ENCODE measurements around the gene IGF1R. TPM values are rescaled to one million over a fixed set of nuclear protein-coding genes. Genes with fewer than 3 reads are reported as not detected.

The IGF1R gene
- total RNA-seq, 1 experiment from 2014 or later = 125 TPM

- H3K27me3 Mint-ChIP-seq (ENCODE audit: low read depth) = no peaks in the 10 kb centered on the region
- H3K27ac Mint-ChIP-seq = peak overlapping the region; percentile 66; the same call in 1 of the 2 replicates
- ATAC-seq = no peak
- no peak overlapping the region for H3K4me3 Mint-ChIP-seq
- TF ChIP-seq OVOL2 (CRISPR knock-in tag; IDR thresholded peaks at IDR 0.05; ENCODE audit: borderline replicate concordance) (no peak), FOXJ3 (CRISPR knock-in tag; IDR thresholded peaks at IDR 0.05; ENCODE audit: borderline replicate concordance) (no peak), ZNF263 (CRISPR knock-in tag; IDR thresholded peaks at IDR 0.05; ENCODE audit: low read depth) (no peak), STAT6 (CRISPR knock-in tag; conservative IDR thresholded peaks at IDR 0.05; ENCODE audit: low read depth) (no peak), RELA (CRISPR knock-in tag; IDR thresholded peaks at IDR 0.05; ENCODE audit: borderline replicate concordance) (no peak), CBFB (CRISPR knock-in tag; IDR thresholded peaks at IDR 0.05; ENCODE audit: low read depth) (no peak), NR2C2 (CRISPR knock-in tag; IDR thresholded peaks at IDR 0.05) (no peak)
- TF ChIP-seq, protein P1, sequence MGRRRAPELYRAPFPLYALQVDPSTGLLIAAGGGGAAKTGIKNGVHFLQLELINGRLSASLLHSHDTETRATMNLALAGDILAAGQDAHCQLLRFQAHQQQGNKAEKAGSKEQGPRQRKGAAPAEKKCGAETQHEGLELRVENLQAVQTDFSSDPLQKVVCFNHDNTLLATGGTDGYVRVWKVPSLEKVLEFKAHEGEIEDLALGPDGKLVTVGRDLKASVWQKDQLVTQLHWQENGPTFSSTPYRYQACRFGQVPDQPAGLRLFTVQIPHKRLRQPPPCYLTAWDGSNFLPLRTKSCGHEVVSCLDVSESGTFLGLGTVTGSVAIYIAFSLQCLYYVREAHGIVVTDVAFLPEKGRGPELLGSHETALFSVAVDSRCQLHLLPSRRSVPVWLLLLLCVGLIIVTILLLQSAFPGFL (CRISPR knock-in tag; IDR thresholded peaks at IDR 0.05; ENCODE audit: borderline replicate concordance) = no peak
- TF ChIP-seq, protein P2, sequence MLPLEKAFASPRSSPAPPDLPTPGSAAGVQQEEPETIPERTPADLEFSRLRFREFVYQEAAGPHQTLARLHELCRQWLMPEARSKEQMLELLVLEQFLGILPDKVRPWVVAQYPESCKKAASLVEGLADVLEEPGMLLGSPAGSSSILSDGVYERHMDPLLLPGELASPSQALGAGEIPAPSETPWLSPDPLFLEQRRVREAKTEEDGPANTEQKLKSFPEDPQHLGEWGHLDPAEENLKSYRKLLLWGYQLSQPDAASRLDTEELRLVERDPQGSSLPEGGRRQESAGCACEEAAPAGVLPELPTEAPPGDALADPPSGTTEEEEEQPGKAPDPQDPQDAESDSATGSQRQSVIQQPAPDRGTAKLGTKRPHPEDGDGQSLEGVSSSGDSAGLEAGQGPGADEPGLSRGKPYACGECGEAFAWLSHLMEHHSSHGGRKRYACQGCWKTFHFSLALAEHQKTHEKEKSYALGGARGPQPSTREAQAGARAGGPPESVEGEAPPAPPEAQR (CRISPR knock-in tag; IDR thresholded peaks at IDR 0.05) = no peak
- TF ChIP-seq, protein P3, sequence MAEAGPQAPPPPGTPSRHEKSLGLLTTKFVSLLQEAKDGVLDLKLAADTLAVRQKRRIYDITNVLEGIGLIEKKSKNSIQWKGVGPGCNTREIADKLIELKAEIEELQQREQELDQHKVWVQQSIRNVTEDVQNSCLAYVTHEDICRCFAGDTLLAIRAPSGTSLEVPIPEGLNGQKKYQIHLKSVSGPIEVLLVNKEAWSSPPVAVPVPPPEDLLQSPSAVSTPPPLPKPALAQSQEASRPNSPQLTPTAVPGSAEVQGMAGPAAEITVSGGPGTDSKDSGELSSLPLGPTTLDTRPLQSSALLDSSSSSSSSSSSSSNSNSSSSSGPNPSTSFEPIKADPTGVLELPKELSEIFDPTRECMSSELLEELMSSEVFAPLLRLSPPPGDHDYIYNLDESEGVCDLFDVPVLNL (CRISPR knock-in tag; IDR thresholded peaks at IDR 0.05; ENCODE audit: borderline replicate concordance, low read depth) = no peak
- ChIA-PET CTCF (interaction anchor here (1.4 kb wide), 1 partner anchor 118 kb away, joined by 3 read pairs; no protein-coding TSS in a partner anchor), POLR2A (no interaction called here)
- DNase-seq (ENCODE audit: low spot score) = no peak
- H3K36me3 Mint-ChIP-seq = no peaks in the 10 kb centered on the region
- peaks cover 88% of the 10 kb centered on the region for H3K4me1 Mint-ChIP-seq
- H3K9me3 Mint-ChIP-seq = no peaks in the 10 kb centered on the region
These were observed 122.6 kb downstream of the IGF1R start for GRCh38 chr15:98770984-98771383.

GRCh38 chr15:98771541-98771940, 123.2 kb downstream of the IGF1R start:
- Mint-ChIP-seq H3K27ac (peak overlapping the region; percentile 66; the same call in 1 of the 2 replicates), H3K4me3 (no peak overlapping the region), H3K9me3 (no peaks in the 10 kb centered on the region), H3K4me1 (peaks cover 87% of the 10 kb centered on the region), H3K27me3 (ENCODE audit: low read depth) (no peaks in the 10 kb centered on the region), H3K36me3 (no peaks in the 10 kb centered on the region)
- POLR2A ChIA-PET = no interaction called here
- ATAC-seq (no peak), DNase-seq (ENCODE audit: low spot score) (no peak)
- no peak for TF ChIP-seq ZNF423 (CRISPR knock-in tag; IDR thresholded peaks at IDR 0.05)
- TF ChIP-seq, protein P4, sequence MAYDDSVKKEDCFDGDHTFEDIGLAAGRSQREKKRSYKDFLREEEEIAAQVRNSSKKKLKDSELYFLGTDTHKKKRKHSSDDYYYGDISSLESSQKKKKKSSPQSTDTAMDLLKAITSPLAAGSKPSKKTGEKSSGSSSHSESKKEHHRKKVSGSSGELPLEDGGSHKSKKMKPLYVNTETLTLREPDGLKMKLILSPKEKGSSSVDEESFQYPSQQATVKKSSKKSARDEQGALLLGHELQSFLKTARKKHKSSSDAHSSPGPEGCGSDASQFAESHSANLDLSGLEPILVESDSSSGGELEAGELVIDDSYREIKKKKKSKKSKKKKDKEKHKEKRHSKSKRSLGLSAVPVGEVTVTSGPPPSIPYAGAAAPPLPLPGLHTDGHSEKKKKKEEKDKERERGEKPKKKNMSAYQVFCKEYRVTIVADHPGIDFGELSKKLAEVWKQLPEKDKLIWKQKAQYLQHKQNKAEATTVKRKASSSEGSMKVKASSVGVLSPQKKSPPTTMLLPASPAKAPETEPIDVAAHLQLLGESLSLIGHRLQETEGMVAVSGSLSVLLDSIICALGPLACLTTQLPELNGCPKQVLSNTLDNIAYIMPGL (CRISPR knock-in tag; IDR thresholded peaks at IDR 0.05) = no peak
- TF ChIP-seq IRF2 (CRISPR knock-in tag; IDR thresholded peaks at IDR 0.05; ENCODE audit: borderline replicate concordance, low read depth) = no peak
- TF ChIP-seq HMGA2 (CRISPR knock-in tag; IDR thresholded peaks at IDR 0.05) = no peak
- no peak for TF ChIP-seq RORB (CRISPR knock-in tag; IDR thresholded peaks at IDR 0.05)
- TF ChIP-seq, protein P3 (CRISPR knock-in tag; IDR thresholded peaks at IDR 0.05; ENCODE audit: borderline replicate concordance, low read depth) = no peak
- TF ChIP-seq ZBTB21 (CRISPR knock-in tag; IDR thresholded peaks at IDR 0.05; ENCODE audit: borderline replicate concordance) = no peak
- no peak for TF ChIP-seq ATF3 (CRISPR knock-in tag; conservative IDR thresholded peaks at IDR 0.05)
- CTCF ChIA-PET = interaction anchor here (1.4 kb wide), 1 partner anchor 119 kb away, joined by 3 read pairs; no protein-coding TSS in a partner anchor

All from WTC11 (cell line).